Neural progenitor cell (in vitro differentiated cells): Measurements from ENCODE around the gene TTYH3. TPM values are rescaled to one million over a fixed set of nuclear protein-coding genes. Genes with fewer than 3 reads are reported as not detected.

ENCODE experiments used
- DNase-seq: peaks from one replicate; pipeline ENCODE4 v3.0.0-alpha.2; 2016; ENCODE audit warnings: low spot score
- H2AFZ ChIP-seq: fragments of 200-600 bp; sonication (generic); replicated peaks from 2 replicates; pipeline ENCODE4 v1.6.1; 2016; ENCODE audit warnings: antibody characterized with exemption
- H3F3A ChIP-seq: fragments of 200-600 bp; sonication (generic); 2 replicates; pipeline ENCODE4 v1.6.1; 2016; ENCODE audit warnings: antibody characterized with exemption, low read depth
- H3K27ac ChIP-seq: fragments of 200-600 bp; sonication (generic); 2 replicates; pipeline ENCODE4 v1.5.1; 2016; ENCODE audit warnings: mild to moderate bottlenecking
- H3K27me3 ChIP-seq: fragments of 200-600 bp; sonication (generic); 2 replicates; pipeline ENCODE4 v1.6.1; 2016; ENCODE audit warnings: mild to moderate bottlenecking, moderate library complexity
- H3K36me3 ChIP-seq: fragments of 200-600 bp; sonication (generic); 2 replicates; pipeline ENCODE4 v1.5.1; 2016
- H3K4me1 ChIP-seq: fragments of 200-600 bp; sonication (generic); 2 replicates; pipeline ENCODE4 v1.6.1; 2016; ENCODE audit warnings: mixed run types
- H3K4me2 ChIP-seq: fragments of 200-600 bp; sonication (generic); 2 replicates; pipeline ENCODE4 v1.6.1; 2016
- H3K4me3 ChIP-seq: fragments of 200-600 bp; sonication (generic); 2 replicates; pipeline ENCODE4 v1.5.1; 2016
- H3K79me2 ChIP-seq: fragments of 200-600 bp; sonication (generic); 2 replicates; pipeline ENCODE4 v1.6.1; 2016; ENCODE audit warnings: low read depth
- H3K9ac ChIP-seq: fragments of 200-600 bp; sonication (generic); 2 replicates; pipeline ENCODE4 v1.6.1; 2016
- H3K9me3 ChIP-seq: fragments of 200-600 bp; sonication (generic); 2 replicates; pipeline ENCODE4 v1.5.1; 2016; ENCODE audit warnings: low read depth
- H4K20me1 ChIP-seq: fragments of 200-600 bp; sonication (generic); 2 replicates; pipeline ENCODE4 v1.6.1; 2016; ENCODE audit warnings: low read depth
- H3K27ac Mint-ChIP-seq: 3 replicates; pipeline ENCODE4 v1.8.0; 2021; ENCODE audit warnings: mixed read lengths
- H3K27me3 Mint-ChIP-seq: 2 replicates; pipeline ENCODE4 v1.8.0; 2022; ENCODE audit warnings: low read depth, mild to moderate bottlenecking, inconsistent platforms, moderate library complexity, mixed read lengths; ENCODE audit not compliant: insufficient read depth
- H3K36me3 Mint-ChIP-seq: 3 replicates; pipeline ENCODE4 v1.8.0; 2021; ENCODE audit warnings: mixed read lengths
- H3K4me1 Mint-ChIP-seq: 3 replicates; pipeline ENCODE4 v1.8.0; 2021; ENCODE audit warnings: mixed read lengths
- H3K4me3 Mint-ChIP-seq: 3 replicates; pipeline ENCODE4 v1.8.0; 2021; ENCODE audit warnings: mild to moderate bottlenecking, moderate library complexity, mixed read lengths
- H3K9me3 Mint-ChIP-seq: 3 replicates; pipeline ENCODE4 v1.8.0; 2020; ENCODE audit warnings: mixed read lengths
- EZH2 ChIP-seq: fragments of 200-600 bp; sonication (generic); IDR thresholded peaks from 2 replicates; pipeline ENCODE4 v1.6.1; 2017; ENCODE audit warnings: antibody characterized with exemption, mild to moderate bottlenecking, moderate library complexity
- EZH2phosphoT487 ChIP-seq: fragments of 200-600 bp; sonication (generic); IDR thresholded peaks from 2 replicates; pipeline ENCODE4 v1.6.1; 2017; ENCODE audit warnings: antibody characterized with exemption
- total RNA-seq: library from RNA; depleted of rRNA; stranded (reverse); fragments of >200 nt; gene quantifications from 2 replicates; pipeline ENCODE4 v1.2.3, GENCODE V29; 2015; ENCODE audit warnings: low replicate concordance
- TF ChIP-seq, protein P1 (sequence below): fragments of 200-600 bp; sonication (generic); IDR thresholded peaks from 2 replicates; pipeline ENCODE4 v1.5.1; 2017; ENCODE audit warnings: antibody characterized with exemption, mild to moderate bottlenecking

TTYH3 gene
- total RNA-seq, 1 donor from 2014 or later: 13.2 TPM

DNA sequence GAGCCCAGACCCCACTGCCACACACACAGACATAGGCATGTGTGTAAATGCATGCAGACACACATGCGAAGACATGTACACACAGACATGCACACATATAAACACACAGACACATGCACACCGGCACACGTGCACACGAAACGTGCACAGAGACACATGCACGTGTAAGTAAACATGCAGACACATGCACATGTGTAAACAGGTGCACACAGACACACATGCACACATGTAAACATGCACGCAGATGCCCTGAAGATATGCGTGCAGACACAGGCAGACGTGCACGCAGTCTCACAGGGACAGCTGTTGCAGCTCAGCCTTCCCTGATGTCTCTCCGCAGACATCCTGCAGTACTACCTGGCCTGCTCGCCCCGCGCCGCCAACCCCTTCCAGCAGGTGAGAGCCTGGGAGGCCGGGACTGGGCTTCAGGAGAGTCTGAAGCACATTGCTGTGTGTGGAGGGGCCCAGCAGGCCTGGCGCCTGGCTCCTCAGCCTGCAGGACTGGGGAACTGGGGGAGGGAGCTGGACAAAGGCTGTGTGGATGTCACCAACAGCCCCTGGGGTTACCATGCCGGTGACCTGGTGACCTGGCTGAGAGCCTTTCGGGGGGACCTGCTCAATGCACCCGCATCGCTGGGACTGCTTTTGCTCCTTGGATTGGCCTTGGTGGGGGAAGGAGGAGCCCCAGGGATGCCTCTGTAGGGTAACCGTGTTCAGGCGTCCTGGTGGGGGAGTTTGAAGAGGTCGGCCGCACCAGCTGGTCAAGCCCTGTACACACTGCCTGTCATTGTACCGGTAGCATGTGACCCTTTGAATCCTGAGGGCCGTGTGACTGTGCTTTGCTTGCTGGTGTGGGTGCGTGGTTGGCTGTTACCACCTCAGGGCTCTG is 20.3 kb downstream of the TTYH3 start:
- Mint-ChIP-seq H3K27me3 (peaks cover 5% of the 10 kb centered on the region), H3K4me3 (no peak overlapping the region), H3K9me3 (no peaks in the 10 kb centered on the region), H3K36me3 (peaks cover 8% of the 10 kb centered on the region), H3K27ac (peak overlapping the region; percentile 42), H3K4me1 (peaks cover 2% of the 10 kb centered on the region)
- Histone ChIP-seq H3K9me3 (no peaks in the 10 kb centered on the region), H3K4me3 (no peak overlapping the region), H3K79me2 (no peaks in the 10 kb centered on the region), H3K9ac (no peak overlapping the region), H3K27ac (no peak overlapping the region), H3K4me1 (no peaks in the 10 kb centered on the region), H3F3A (no peaks in the 10 kb centered on the region), H3K4me2 (no peak overlapping the region), H3K27me3 (no peaks in the 10 kb centered on the region), H4K20me1 (peaks cover 7% of the 10 kb centered on the region), H2AFZ (no peak overlapping the region), H3K36me3 (no peaks in the 10 kb centered on the region)
- no peak for TF ChIP-seq EZH2phosphoT487
- TF ChIP-seq EZH2: no peak
- TF ChIP-seq, protein P1, sequence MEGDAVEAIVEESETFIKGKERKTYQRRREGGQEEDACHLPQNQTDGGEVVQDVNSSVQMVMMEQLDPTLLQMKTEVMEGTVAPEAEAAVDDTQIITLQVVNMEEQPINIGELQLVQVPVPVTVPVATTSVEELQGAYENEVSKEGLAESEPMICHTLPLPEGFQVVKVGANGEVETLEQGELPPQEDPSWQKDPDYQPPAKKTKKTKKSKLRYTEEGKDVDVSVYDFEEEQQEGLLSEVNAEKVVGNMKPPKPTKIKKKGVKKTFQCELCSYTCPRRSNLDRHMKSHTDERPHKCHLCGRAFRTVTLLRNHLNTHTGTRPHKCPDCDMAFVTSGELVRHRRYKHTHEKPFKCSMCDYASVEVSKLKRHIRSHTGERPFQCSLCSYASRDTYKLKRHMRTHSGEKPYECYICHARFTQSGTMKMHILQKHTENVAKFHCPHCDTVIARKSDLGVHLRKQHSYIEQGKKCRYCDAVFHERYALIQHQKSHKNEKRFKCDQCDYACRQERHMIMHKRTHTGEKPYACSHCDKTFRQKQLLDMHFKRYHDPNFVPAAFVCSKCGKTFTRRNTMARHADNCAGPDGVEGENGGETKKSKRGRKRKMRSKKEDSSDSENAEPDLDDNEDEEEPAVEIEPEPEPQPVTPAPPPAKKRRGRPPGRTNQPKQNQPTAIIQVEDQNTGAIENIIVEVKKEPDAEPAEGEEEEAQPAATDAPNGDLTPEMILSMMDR: no peak
- no peak for DNase-seq

DNA sequence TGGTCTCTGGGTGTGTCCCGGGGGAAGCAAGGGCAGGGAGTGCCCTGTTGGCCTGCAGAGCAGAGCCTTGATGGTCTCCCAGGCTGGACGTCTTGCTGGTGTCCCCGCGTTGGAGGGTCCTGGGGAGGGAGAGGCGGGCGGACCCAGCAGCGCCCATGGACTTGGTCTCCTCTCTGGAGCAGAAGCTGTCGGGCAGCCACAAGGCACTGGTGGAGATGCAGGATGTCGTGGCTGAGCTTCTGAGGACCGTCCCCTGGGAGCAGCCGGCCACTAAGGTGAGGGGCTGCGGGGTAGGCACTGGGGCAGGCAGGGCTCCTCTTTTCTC is 20.9 kb downstream of the TTYH3 start:
- TF ChIP-seq EZH2 (no peak), EZH2phosphoT487 (no peak)
- TF ChIP-seq, protein P1: no peak
- peak overlapping the region; percentile 42 for H3K27ac Mint-ChIP-seq
- peaks cover 2% of the 10 kb centered on the region for H3K4me1 Mint-ChIP-seq
- H3K4me1 ChIP-seq: no peaks in the 10 kb centered on the region
- H3K79me2 ChIP-seq: no peaks in the 10 kb centered on the region
- peaks cover 4% of the 10 kb centered on the region for H4K20me1 ChIP-seq
- H3K9me3 ChIP-seq: no peaks in the 10 kb centered on the region
- H3K36me3 Mint-ChIP-seq: peaks cover 11% of the 10 kb centered on the region
- no peaks in the 10 kb centered on the region for H3K27me3 ChIP-seq
- H3K36me3 ChIP-seq: no peaks in the 10 kb centered on the region
- H3K27ac ChIP-seq: no peak overlapping the region
- H3F3A ChIP-seq: no peaks in the 10 kb centered on the region
- no peak overlapping the region for H2AFZ ChIP-seq
- no peak overlapping the region for H3K4me2 ChIP-seq
- H3K4me3 ChIP-seq: no peak overlapping the region
- no peak overlapping the region for H3K4me3 Mint-ChIP-seq
- H3K9me3 Mint-ChIP-seq: no peaks in the 10 kb centered on the region
- no peak overlapping the region for H3K9ac ChIP-seq
- DNase-seq: no peak
- H3K27me3 Mint-ChIP-seq: peaks cover 8% of the 10 kb centered on the region

DNA sequence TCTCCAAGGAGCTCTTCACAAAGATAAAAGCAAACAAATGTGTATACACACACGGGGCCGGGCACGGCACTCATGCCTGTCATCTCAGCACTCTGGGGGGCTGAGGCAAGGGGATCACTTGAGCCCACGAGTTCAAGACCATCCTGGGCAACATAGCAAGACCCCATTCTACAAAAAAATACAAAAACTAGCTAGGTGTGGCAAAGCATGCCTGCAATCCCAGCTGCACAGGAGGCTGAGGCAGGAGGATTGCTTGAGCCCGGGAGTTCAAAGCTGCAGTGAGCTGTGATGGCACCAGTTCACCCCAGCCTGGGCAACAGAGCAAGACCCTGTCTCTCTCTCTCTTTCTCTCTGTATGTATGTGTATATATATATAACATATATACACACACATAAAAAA is 22.3 kb downstream of the TTYH3 start:
- peaks cover 2% of the 10 kb centered on the region for H3K4me1 Mint-ChIP-seq
- H3K27ac Mint-ChIP-seq: no peak overlapping the region
- H3K9me3 Mint-ChIP-seq: no peaks in the 10 kb centered on the region

More for the DNA sequence above, 22.3 kb downstream of the TTYH3 start:
- DNase-seq: no peak
- Histone ChIP-seq H3F3A (no peaks in the 10 kb centered on the region), H4K20me1 (peaks cover 4% of the 10 kb centered on the region), H3K36me3 (no peaks in the 10 kb centered on the region), H3K9ac (no peak overlapping the region), H3K4me3 (no peak overlapping the region), H2AFZ (no peak overlapping the region), H3K4me2 (no peak overlapping the region), H3K9me3 (no peaks in the 10 kb centered on the region), H3K79me2 (no peaks in the 10 kb centered on the region), H3K4me1 (no peaks in the 10 kb centered on the region), H3K27ac (no peak overlapping the region), H3K27me3 (no peaks in the 10 kb centered on the region)
- TF ChIP-seq EZH2phosphoT487 (no peak), EZH2 (no peak)
- TF ChIP-seq, protein P1: no peak
- Mint-ChIP-seq H3K36me3 (peaks cover 11% of the 10 kb centered on the region), H3K4me3 (no peak overlapping the region), H3K27me3 (peaks cover 8% of the 10 kb centered on the region)
